AG09319 (cell line): ENCODE measurements around the gene FLAD1.

Experiments used
- DNase-seq: peaks from one replicate; pipeline ENCODE4 v3.0.0-alpha.2; 2010; ENCODE audit warnings: low read depth; ENCODE audit errors: extremely low read depth
- CTCF ChIP-seq: IDR thresholded peaks from 2 replicates; pipeline ENCODE4 v1.5.1; 2011; ENCODE audit warnings: low read depth, mild to moderate bottlenecking, inconsistent platforms, low read length, moderate library complexity

The FLAD1 gene

GRCh38 chr1:155039308-155039669, 56.1 kb downstream of the FLAD1 start:
- no peak for DNase-seq
- no peak for TF ChIP-seq CTCF

- no peak for TF ChIP-seq CTCF
Measured at GRCh38 chr1:155040358-155041093, 57.4 kb downstream of the FLAD1 start.

More at GRCh38 chr1:155040358-155041093, 57.4 kb downstream of the FLAD1 start:
- no peak for DNase-seq
